Renal cortex interstitium (tissue), 15 donors: Measurements from ENCODE around the gene GHDC. TPM values are rescaled to one million over a fixed set of nuclear protein-coding genes. Genes with fewer than 3 reads are reported as not detected.
A peak's percentile ranks its signal among the peaks of the same experiment; 100 is the strongest.
"Not testable (repeated sequence)": the region's sequence is repeated elsewhere in the genome, so short reads cannot be mapped to it uniquely, and the experiment has no call there.

Experiments
- DNase-seq, 11 donors: peaks; one replicate each; pipeline ENCODE4 v3.0.0-alpha.2; 2013; ENCODE audit warnings: low read depth in 9 of 11, low spot score in 4 of 11; ENCODE audit errors: extremely low read depth in 1 of 11
- long read RNA-seq, 16 experiments: transcript quantifications; one replicate each; lab custom pipeline, GENCODE V29; 2026
- polyA plus RNA-seq, 3 donors: library from polyadenylated mRNA; unstranded; fragments of 120-200 nt; gene quantifications; one replicate each; pipeline ENCODE4 v1.2.1, GENCODE V29; 2013; ENCODE audit not compliant: insufficient read length in 3 of 3

GHDC gene, protein sequence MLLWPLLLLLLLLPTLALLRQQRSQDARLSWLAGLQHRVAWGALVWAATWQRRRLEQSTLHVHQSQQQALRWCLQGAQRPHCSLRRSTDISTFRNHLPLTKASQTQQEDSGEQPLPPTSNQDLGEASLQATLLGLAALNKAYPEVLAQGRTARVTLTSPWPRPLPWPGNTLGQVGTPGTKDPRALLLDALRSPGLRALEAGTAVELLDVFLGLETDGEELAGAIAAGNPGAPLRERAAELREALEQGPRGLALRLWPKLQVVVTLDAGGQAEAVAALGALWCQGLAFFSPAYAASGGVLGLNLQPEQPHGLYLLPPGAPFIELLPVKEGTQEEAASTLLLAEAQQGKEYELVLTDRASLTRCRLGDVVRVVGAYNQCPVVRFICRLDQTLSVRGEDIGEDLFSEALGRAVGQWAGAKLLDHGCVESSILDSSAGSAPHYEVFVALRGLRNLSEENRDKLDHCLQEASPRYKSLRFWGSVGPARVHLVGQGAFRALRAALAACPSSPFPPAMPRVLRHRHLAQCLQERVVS
- polyA plus RNA-seq = 10 to 100 TPM; 14.4 to 22.2 (median 18.0) TPM
- long read RNA-seq, donor 1, partial matches to known transcripts = 0 of 3 reads
- long read RNA-seq, donor 1, other reads (novel, unspliced or antisense) = 0 of 3 reads
- long read RNA-seq, donor 2, partial matches to known transcripts = 0 of 1 reads
- long read RNA-seq, donor 2, other reads (novel, unspliced or antisense) = 0 of 1 reads
- long read RNA-seq, donor 3, partial matches to known transcripts = 0 of 3 reads
- long read RNA-seq, donor 3, other reads (novel, unspliced or antisense) = 0 of 3 reads
- long read RNA-seq, donor 4, transcript GHDC-207 (10 exons, 2,396 nt) = major isoform, 6 of 6 reads
- long read RNA-seq, donor 4, partial matches to known transcripts = 0 of 6 reads
- long read RNA-seq, donor 4, other reads (novel, unspliced or antisense) = 0 of 6 reads
- long read RNA-seq, donor 5 = 0 reads
- long read RNA-seq, donor 6, partial matches to known transcripts = 0 of 1 reads
- long read RNA-seq, donor 6, other reads (novel, unspliced or antisense) = 0 of 1 reads
- long read RNA-seq, donor 7, transcript GHDC-207 (10 exons, 2,396 nt) = major isoform, 5 of 7 reads
- long read RNA-seq, donor 7, partial matches to known transcripts = 0 of 7 reads
- long read RNA-seq, donor 7, other reads (novel, unspliced or antisense) = 0 of 7 reads
- long read RNA-seq, donor 8 = 0 reads
- long read RNA-seq, donor 9, partial matches to known transcripts = 0 of 3 reads
- long read RNA-seq, donor 9, other reads (novel, unspliced or antisense) = 0 of 3 reads
- long read RNA-seq, donor 10, partial matches to known transcripts = 0 of 4 reads
- long read RNA-seq, donor 10, other reads (novel, unspliced or antisense) = 0 of 4 reads
- long read RNA-seq, donor 11, partial matches to known transcripts = 0 of 2 reads
- long read RNA-seq, donor 11, other reads (novel, unspliced or antisense) = 0 of 2 reads
- long read RNA-seq, donor 12 = 0 reads
- long read RNA-seq, donor 13 = 0 reads
- long read RNA-seq, donor 14, partial matches to known transcripts = 0 of 4 reads
- long read RNA-seq, donor 14, other reads (novel, unspliced or antisense) = 0 of 4 reads
- long read RNA-seq, donor 15 = 0 reads
- long read RNA-seq, donor 16, partial matches to known transcripts = 8 of 12 reads
- long read RNA-seq, donor 16, other reads (novel, unspliced or antisense) = 0 of 12 reads

GRCh38 chr17:42193969-42194899, at the start of gene GHDC:
Gene GHDC, minus strand, starts transcription at chr17:42194494. Its CDS starts 913 bp downstream, at chr17:42193581.
- DNase-seq = peak; percentile 44 to 82 (median 75)

DNA sequence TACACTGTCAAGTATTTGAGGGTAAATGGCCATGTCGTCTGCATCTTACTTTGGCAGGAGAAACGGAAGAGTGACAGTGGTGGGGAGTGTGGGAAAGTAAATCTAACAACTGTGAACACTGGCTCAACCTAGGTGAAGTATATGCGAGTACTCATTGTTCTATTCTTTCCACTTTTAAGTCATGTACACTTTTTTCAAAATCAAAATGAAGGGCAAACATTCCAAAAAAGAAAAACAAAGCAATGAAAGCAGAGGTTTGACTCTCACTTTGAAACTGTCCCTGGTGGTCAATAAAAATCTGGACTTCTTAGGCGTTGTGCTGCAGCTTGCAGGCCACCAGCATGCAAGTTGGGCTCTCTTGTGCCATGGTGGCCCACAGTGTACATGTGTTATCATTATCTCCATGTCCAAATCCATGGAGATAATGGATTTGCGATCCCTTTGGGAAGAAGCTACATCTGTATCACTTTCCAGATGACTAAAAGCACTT, 49.2 kb upstream of the GHDC start:
- DNase-seq = no peak

DNA sequence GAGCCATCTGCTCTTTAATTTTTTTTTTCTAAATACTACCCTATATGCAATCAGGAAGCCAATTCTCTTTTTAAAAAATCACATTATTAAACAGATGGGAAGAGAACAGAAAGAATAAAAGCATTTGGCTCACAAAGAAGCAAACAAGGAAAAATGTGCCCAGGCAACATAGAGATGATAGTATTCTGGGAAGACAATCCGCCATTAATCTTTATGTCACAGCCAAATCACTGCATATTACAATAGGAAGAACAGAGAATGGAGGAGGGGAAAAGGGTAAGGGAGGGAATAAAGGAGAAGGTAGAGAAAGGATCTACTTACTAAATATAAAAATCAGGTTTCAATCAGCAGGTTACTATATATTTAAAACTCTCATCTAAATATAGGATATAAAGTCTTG, 47.6 kb upstream of the GHDC start:
- no peak for DNase-seq

DNA sequence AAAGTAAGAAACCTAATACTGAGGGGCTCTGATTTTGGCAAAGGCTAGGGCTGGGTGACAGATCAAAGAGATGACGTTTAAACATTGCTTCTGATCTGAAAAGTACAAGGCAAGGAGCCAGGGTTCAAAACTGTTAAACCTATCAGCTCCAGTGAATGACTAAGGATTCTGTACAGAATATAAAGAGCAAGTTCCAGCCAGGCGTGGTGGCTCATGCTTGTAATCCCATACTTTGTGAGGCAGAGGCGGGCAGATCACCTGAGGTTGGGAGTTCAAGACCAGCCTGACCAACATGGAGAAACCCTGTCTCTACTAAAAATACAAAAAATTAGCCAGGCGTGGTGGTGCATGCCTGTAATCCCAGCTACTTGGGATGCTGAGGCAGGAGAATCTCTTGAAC, 46.6 kb upstream of the GHDC start:
- not testable (repeated sequence) for DNase-seq

DNA sequence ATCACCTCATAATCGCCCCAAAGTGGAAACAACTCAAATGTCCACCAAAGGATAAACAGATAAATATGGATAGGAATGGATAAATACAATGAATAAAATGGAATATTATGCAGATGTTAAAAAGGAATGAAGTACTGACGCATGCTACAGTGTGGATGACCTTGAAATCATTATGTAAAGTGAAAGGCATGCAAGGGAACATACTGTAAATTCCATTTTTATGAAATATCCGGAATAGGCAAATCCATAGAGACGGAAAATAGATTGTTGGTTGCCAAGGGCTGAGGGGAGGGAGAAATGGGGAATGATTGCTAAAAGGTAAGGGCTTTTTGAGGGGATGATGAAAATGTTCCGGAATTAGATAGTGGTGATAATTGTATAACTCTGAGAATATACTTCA, 45.9 kb upstream of the GHDC start:
- no peak for DNase-seq

DNA sequence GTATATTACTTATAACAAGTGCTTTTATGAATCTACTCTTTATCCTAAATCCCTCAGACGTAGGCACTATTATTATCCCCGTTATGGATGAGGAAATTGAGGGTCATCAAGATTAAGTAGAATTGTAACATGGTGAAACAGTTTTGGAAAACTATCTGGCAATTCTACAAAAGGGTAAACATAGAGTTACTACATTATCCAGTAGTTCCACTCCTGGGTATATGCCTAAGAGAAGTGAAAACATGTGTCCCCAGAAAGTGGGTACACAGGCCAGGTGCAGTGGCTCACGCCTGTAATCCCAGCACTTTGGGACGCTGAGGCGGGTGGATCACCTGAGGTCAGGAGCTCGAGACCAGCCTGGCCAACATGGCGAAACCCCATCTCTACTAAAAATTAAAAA, 45.3 kb upstream of the GHDC start:
- not testable (repeated sequence) for DNase-seq

DNA sequence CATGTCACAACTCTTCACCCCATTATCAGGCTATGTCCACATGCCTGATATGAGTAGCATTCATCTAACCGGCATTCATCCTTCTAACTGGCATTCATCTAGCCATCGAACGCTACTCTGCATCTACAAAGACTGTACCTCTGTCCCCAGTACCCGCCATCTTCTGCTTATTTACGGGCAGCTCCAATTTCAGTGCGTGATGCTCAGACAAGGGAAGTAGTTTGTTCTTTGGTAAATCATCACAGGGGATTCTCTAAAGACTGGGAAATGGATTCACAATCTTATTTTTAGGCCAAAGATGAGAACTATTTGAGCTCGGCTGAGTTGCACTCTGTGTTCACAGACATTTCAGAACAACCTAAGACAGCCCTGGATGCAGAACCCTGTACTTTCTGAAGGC, 42.5 kb upstream of the GHDC start:
- DNase-seq = no peak

DNA sequence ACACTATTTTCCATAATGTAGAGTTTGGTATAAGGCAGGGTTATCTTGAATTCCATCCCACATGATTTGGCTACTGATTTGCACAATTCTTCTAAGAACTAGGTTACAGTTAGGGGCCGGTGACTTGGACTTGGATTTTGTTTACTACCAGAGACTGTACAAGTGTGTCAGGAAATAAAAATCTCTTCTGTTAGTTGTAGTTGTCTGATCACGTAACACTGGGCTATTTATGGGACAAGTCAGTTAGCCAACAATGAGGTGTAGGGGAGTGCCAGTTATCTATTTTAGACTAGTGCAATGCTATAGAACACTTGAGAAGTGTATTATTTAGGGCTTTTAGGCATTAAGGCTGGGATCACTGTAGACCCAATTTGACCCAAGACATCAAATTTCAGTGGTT, 39.7 kb upstream of the GHDC start:
- DNase-seq = no peak

- DNase-seq = no peak
These were observed 38.9 kb upstream of the GHDC start for GRCh38 chr17:42233156-42233555.

GRCh38 chr17:42230225-42230624, 35.9 kb upstream of the GHDC start:
- DNase-seq = no peak

DNA sequence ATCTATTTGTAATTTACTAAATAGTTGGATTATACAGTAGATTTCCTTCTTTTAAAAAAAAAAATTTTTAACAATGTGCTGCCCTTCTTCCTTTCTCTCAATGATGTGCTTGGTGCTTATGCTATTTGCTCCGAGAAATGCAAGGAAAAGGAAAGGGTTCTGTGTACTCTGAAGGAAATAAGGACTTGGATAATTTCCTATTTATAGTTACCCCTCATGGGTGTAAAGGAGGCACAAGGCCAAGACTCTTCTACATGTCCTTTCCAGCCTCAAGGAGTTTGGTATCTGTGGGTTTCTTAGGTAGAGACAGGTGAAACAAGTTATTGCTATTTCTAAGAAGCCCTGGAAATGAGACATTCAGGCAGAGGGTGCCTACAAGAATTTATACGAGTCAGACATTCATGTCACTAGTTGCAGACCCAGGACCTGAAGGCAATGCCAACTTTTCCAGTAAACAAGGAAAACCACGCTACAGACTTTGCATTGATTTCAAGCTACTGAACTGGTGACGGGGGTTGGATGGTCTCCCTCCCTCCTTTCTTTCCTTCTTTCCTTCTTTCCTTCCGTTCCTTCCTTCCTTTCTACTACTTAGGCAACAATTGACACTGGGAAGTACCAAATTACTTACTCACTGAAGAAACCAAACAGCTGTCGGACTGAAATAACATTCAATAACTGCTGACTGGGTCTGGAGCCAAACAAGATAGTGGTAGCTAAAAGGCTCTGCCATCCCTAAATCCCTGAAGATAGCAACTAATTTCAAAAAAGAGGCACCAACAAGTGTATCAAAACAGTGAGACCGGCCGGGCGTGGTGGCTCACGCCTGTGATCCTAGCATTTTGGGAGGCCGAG, 33.8 kb upstream of the GHDC start:
- no peak for DNase-seq

GRCh38 chr17:42225646-42226045, 31.4 kb upstream of the GHDC start:
- no peak for DNase-seq

- DNase-seq = no peak
These were observed 30.4 kb upstream of the GHDC start for GRCh38 chr17:42224651-42225050.

GRCh38 chr17:42221886-42222745, 27.8 kb upstream of the GHDC start:
- DNase-seq = peak in 5 of 11 donors; percentile 6 to 23 (median 10)

- DNase-seq = not testable (repeated sequence)
These were observed 25.0 kb upstream of the GHDC start for GRCh38 chr17:42219280-42219679.
